CD4-positive, alpha-beta T cell (primary cell): ENCODE results near the gene MAP4K3. TPM values are rescaled to one million over a fixed set of nuclear protein-coding genes. Genes with fewer than 3 reads are reported as not detected.

Experiments
- ATAC-seq: fragments of 200-7000 bp; cut with Tn5 transposase; one replicate; pipeline ENCODE4 v1.10.0; 2022; ENCODE audit warnings: mild to moderate bottlenecking; ENCODE audit not compliant: poor library complexity
- CTCF ChIA-PET: fragments of 350-600 bp; sonication (Branson Sonifier 250); formaldehyde crosslinking; loops from one replicate; lab custom pipeline; 2021; ENCODE audit warnings: antibody characterized with exemption, inconsistent platforms; lab: Charles Lee
- POLR2A ChIA-PET: fragments of 350-600 bp; sonication (Branson Sonifier 250); formaldehyde crosslinking; loops from one replicate; lab custom pipeline; 2021; ENCODE audit warnings: antibody characterized with exemption, inconsistent platforms; lab: Charles Lee
- DNase-seq, 14 experiments: peaks; one replicate each; pipeline ENCODE4 v3.0.0-alpha.2; 2013 to 2020; ENCODE audit warnings: mixed read lengths in 2 of 14
- H3K27ac ChIP-seq, 2 donors: one replicate each; pipeline versions ENCODE4 v1.5.1 to v1.7.0; 2013; ENCODE audit warnings: low read length in 2 of 2, low read depth in 1 of 2, mild to moderate bottlenecking in 1 of 2
- H3K27me3 ChIP-seq, 2 experiments: 1 replicate in 1 of 2; 2 replicates in 1 of 2; pipeline versions ENCODE4 v1.6.1 to v1.7.0; 2013; ENCODE audit warnings: low read length in 2 of 2, control low read depth in 1 of 2, mild to moderate bottlenecking in 1 of 2, moderate library complexity in 1 of 2; ENCODE audit not compliant: insufficient read depth in 2 of 2, control insufficient read depth in 1 of 2
- H3K36me3 ChIP-seq: one replicate; pipeline ENCODE4 v1.6.1; 2013; ENCODE audit warnings: low read length, control low read depth; ENCODE audit not compliant: insufficient read depth
- H3K4me1 ChIP-seq: one replicate; pipeline ENCODE4 v1.6.1; 2013; ENCODE audit warnings: low read length, control low read depth; ENCODE audit not compliant: insufficient read depth
- H3K4me3 ChIP-seq: one replicate; pipeline ENCODE4 v1.5.1; 2013; ENCODE audit warnings: mild to moderate bottlenecking, low read length, moderate library complexity
- H3K9me3 ChIP-seq, 2 experiments: 1 replicate in 1 of 2; 2 replicates in 1 of 2; pipeline versions ENCODE4 v1.6.1 to v1.7.0; 2013; ENCODE audit warnings: low read length in 2 of 2, mild to moderate bottlenecking in 2 of 2, control low read depth in 1 of 2, moderate library complexity in 1 of 2; ENCODE audit not compliant: control insufficient read depth in 1 of 2, insufficient read depth in 1 of 2
- H3K27ac Mint-ChIP-seq: one replicate; pipeline ENCODE4 v1.8.0; 2020; ENCODE audit warnings: mixed read lengths
- H3K27me3 Mint-ChIP-seq: one replicate; pipeline ENCODE4 v1.8.0; 2021; ENCODE audit warnings: mixed read lengths
- H3K36me3 Mint-ChIP-seq: one replicate; pipeline ENCODE4 v1.8.0; 2021; ENCODE audit warnings: low read depth, mixed read lengths
- H3K4me1 Mint-ChIP-seq: one replicate; pipeline ENCODE4 v1.8.0; 2021; ENCODE audit warnings: low read depth, mixed read lengths
- H3K4me3 Mint-ChIP-seq: one replicate; pipeline ENCODE4 v1.8.0; 2020; ENCODE audit warnings: mild to moderate bottlenecking, mixed read lengths
- H3K9me3 Mint-ChIP-seq: one replicate; pipeline ENCODE4 v1.8.0; 2020; ENCODE audit warnings: mixed read lengths
- intact Hi-C, 2 experiments: fragments of 100-400 bp; cut with DNase I in 1 of 2; cut with micrococcal nuclease in 1 of 2; formaldehyde crosslinking; loops; one replicate each; pipeline versions ENCODE4 v1.15.1 to v1.9.0; 2023 to 2025; cut with DNase I, micrococcal nuclease
- total RNA-seq, 174 experiments: library from RNA in 2 of 174; stranded (reverse) in 2 of 174; gene quantifications; one replicate each; pipeline ENCODE4 v1.2.3 and lab custom pipeline; 2021 to 2026
- TF ChIP-seq, protein P1 (sequence below): fragments of 200-600 bp; IDR thresholded peaks from one replicate; pipeline ENCODE4 v1.8.0; 2022; ENCODE audit warnings: antibody characterized with exemption, mild to moderate bottlenecking

The MAP4K3 gene
- total RNA-seq, 2 experiments from 2014 or later: 18.4 to 22.5 TPM

DNA sequence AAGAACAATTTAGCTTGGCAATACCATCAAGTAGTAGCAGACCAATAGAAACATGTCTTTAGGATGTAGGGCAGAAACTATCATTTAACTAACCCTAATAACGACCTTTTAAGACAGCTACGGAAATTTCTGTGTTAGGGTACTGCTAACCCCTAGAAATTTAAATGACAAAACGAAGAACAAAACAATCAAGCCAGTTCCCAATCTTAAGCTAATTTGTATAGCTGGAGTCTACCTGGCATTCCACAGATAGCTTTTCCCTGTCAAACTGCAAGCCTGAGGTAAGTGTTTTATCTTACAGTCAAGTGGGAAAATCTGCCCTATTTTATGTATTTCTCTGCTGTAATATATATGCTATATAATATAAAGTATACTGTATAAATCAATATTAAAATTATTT is 155.7 kb downstream of the MAP4K3 start:
- peaks cover 21% of the 10 kb centered on the region for H3K36me3 ChIP-seq
- H3K36me3 Mint-ChIP-seq: peaks cover 53% of the 10 kb centered on the region
- H3K4me3 Mint-ChIP-seq: no peak overlapping the region
- H3K27me3 Mint-ChIP-seq: no peaks in the 10 kb centered on the region
- POLR2A ChIA-PET: no interaction called here
- no peaks in the 10 kb centered on the region for H3K4me1 Mint-ChIP-seq
- no peak overlapping the region for H3K27ac Mint-ChIP-seq
- no peaks in the 10 kb centered on the region for H3K27me3 ChIP-seq
- intact Hi-C loops: no loop called here
- H3K9me3 ChIP-seq: no peaks in the 10 kb centered on the region
- no peaks in the 10 kb centered on the region for H3K9me3 Mint-ChIP-seq
- DNase-seq: no peak
- H3K27ac ChIP-seq: no peak overlapping the region
- CTCF ChIA-PET: no interaction called here
- no peaks in the 10 kb centered on the region for H3K4me1 ChIP-seq
- TF ChIP-seq, protein P1, sequence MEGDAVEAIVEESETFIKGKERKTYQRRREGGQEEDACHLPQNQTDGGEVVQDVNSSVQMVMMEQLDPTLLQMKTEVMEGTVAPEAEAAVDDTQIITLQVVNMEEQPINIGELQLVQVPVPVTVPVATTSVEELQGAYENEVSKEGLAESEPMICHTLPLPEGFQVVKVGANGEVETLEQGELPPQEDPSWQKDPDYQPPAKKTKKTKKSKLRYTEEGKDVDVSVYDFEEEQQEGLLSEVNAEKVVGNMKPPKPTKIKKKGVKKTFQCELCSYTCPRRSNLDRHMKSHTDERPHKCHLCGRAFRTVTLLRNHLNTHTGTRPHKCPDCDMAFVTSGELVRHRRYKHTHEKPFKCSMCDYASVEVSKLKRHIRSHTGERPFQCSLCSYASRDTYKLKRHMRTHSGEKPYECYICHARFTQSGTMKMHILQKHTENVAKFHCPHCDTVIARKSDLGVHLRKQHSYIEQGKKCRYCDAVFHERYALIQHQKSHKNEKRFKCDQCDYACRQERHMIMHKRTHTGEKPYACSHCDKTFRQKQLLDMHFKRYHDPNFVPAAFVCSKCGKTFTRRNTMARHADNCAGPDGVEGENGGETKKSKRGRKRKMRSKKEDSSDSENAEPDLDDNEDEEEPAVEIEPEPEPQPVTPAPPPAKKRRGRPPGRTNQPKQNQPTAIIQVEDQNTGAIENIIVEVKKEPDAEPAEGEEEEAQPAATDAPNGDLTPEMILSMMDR: no peak
- no peak overlapping the region for H3K4me3 ChIP-seq
- ATAC-seq: no peak

DNA sequence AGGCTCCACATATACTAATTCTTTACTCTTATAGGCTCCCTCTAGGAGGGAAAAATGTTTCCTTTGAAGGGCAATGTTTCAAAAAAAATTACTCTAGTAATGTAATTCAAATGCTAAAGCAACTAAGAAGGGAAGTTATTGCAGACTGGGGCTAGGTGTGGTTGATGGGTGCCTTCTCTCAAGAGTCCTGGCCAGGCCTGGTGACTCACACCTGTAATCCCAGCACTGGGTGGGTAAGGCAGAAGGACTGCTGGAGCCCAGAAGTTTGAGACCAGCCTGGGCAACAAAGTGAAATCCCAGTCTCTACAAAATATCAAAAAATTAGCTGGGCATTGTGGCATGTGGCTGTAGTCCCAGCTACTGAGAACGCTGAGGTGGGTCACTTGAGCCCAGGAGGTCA is 162.1 kb downstream of the MAP4K3 start:
- Mint-ChIP-seq H3K27me3 (no peaks in the 10 kb centered on the region), H3K9me3 (no peaks in the 10 kb centered on the region), H3K4me1 (no peaks in the 10 kb centered on the region), H3K36me3 (peaks cover 58% of the 10 kb centered on the region), H3K27ac (no peak overlapping the region), H3K4me3 (no peak overlapping the region)
- no peak for DNase-seq
- Histone ChIP-seq H3K4me3 (no peak overlapping the region), H3K36me3 (peaks cover 17% of the 10 kb centered on the region), H3K27me3 (no peaks in the 10 kb centered on the region), H3K27ac (no peak overlapping the region), H3K9me3 (no peaks in the 10 kb centered on the region), H3K4me1 (no peaks in the 10 kb centered on the region)
- TF ChIP-seq, protein P1: no peak
- intact Hi-C loops: no loop called here
- POLR2A ChIA-PET: no interaction called here
- CTCF ChIA-PET: no interaction called here
- ATAC-seq: no peak

DNA sequence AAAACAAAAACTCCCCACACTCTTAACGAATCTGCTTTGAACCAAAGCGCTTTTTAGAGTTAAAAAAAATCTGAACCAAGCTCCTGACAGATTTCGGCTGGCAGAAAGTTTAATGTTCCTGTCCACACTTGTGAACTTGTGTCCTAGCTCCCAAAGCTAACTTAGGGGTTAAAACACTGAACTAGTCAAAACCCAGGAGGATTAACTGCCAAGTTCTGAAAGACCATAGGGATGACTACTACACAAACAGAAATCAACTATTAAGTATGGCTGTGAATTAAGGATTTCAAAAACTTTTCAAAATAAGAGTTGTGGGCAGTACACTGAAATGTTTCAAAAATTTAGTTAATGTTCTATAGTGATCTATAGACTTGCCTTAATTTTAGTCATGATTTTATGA is 167.1 kb downstream of the MAP4K3 start:
- DNase-seq: no peak
- intact Hi-C loops: no loop called here
- Histone ChIP-seq H3K27ac (no peak overlapping the region), H3K36me3 (no peaks in the 10 kb centered on the region), H3K4me3 (no peak overlapping the region), H3K4me1 (no peaks in the 10 kb centered on the region), H3K9me3 (no peaks in the 10 kb centered on the region), H3K27me3 (no peaks in the 10 kb centered on the region)
- Mint-ChIP-seq H3K4me1 (peaks cover 9% of the 10 kb centered on the region), H3K27me3 (no peaks in the 10 kb centered on the region), H3K4me3 (no peak overlapping the region), H3K27ac (no peak overlapping the region), H3K36me3 (peaks cover 39% of the 10 kb centered on the region), H3K9me3 (no peaks in the 10 kb centered on the region)
- ChIA-PET POLR2A (no interaction called here), CTCF (no interaction called here)
- ATAC-seq: no peak
- TF ChIP-seq, protein P1: no peak
